ENCODE results near the gene DRD1. TPM values are rescaled to one million over a fixed set of nuclear protein-coding genes. Genes with fewer than 3 reads are reported as not detected.

The DRD1 gene
- total and polyA plus RNA-seq, 2 of the 4 experiments (the other 2 are of a cell fraction), result 0.18 to 0.19 TPM

GRCh38 chr5:175484322-175484721 lies 40.3 kb upstream of the DRD1 start:
- no peak overlapping the region for H3K4me2 ChIP-seq (ENCODE audit: low read depth, low read length)
- dilution Hi-C loops (cut with HindIII; ENCODE audit: low sequenced_read_pairs, unreplicated experiment) (no loop called here), intact Hi-C loops (cut with micrococcal nuclease) (no loop called here), in situ Hi-C loops (cut with MboI; ENCODE audit: low sequenced_read_pairs) (no loop called here)
- H3K9ac ChIP-seq (ENCODE audit: low read depth, low read length), result no peak overlapping the region
- H3K56ac ChIP-seq (ENCODE audit: extremely low read depth, insufficient read depth, low read length), result no peak overlapping the region
- POLR2A ChIA-PET (ENCODE audit: unreplicated experiment), result no interaction called here
- 89% methylated on average over 5 of the region's 26 CpGs; no CpG with 5 or more reads in 1 of the 2 experiments for WGBS, 2 experiments (ENCODE audit: extremely low coverage in 2 of 2, insufficient read length in 1 of 2)
- no peak overlapping the region for H4K5ac ChIP-seq (ENCODE audit: low read depth, low read length)
- no peak overlapping the region for H2BK20ac ChIP-seq (ENCODE audit: low read depth, low read length)
- peaks cover 5% of the 10 kb centered on the region for H3K4me1 ChIP-seq (ENCODE audit: control insufficient read depth, insufficient read depth, low read length)
- no peak overlapping the region for H3K18ac ChIP-seq (ENCODE audit: low read depth, low read length)
- no peak overlapping the region for H3K4me3 ChIP-seq (ENCODE audit: insufficient read depth, low read depth, low read length)
- no peak overlapping the region for H2AK5ac ChIP-seq (ENCODE audit: low read depth, low read length)
- no peak overlapping the region for H3K27ac ChIP-seq (ENCODE audit: insufficient read depth, low read length)
- H2BK120ac ChIP-seq (ENCODE audit: low read depth, low read length), result no peak overlapping the region
- H3K4ac ChIP-seq (ENCODE audit: low read depth, low read length), result no peak overlapping the region
- no peak overlapping the region for H3K23ac ChIP-seq (ENCODE audit: low read depth, low read length)
- H2BK5ac ChIP-seq (ENCODE audit: low read depth, low read length, poor library complexity, severe bottlenecking), result no peak overlapping the region
- H4K91ac ChIP-seq (ENCODE audit: insufficient read depth, low read depth, low read length), result no peak overlapping the region
- H3K36me3 ChIP-seq (ENCODE audit: control insufficient read depth, insufficient read depth, low read length), result peaks cover 32% of the 10 kb centered on the region
- H2AK9ac ChIP-seq (replicated peaks; ENCODE audit: low read depth, low read length, poor library complexity), result no peak overlapping the region
- no peak overlapping the region for H3K14ac ChIP-seq (replicated peaks; ENCODE audit: low read depth, low read length)
- H4K20me1 ChIP-seq (ENCODE audit: insufficient read depth, low read length), result peaks cover 64% of the 10 kb centered on the region
- H3K9me1 ChIP-seq (ENCODE audit: insufficient read depth, low read length), result peaks cover 26% of the 10 kb centered on the region; the same call in 1 of the 2 replicates
- no peak for TF ChIP-seq CTCF (conservative IDR thresholded peaks at IDR 0.05; ENCODE audit: low read depth, low read length)
- no peak for TF ChIP-seq CHD1 (IDR thresholded peaks at IDR 0.05; ENCODE audit: low read depth, low read length)
- TF ChIP-seq CEBPB (IDR thresholded peaks at IDR 0.05; ENCODE audit: low read depth, low read length), result no peak
- TF ChIP-seq POLR2A (IDR thresholded peaks at IDR 0.05; ENCODE audit: low read depth, low read length), result no peak
- no peak for TF ChIP-seq ELK1 (IDR thresholded peaks at IDR 0.05; ENCODE audit: borderline replicate concordance, low read depth, low read length)
- no peak for TF ChIP-seq BHLHE40 (IDR thresholded peaks at IDR 0.05; ENCODE audit: low read depth, low read length)
- no peak for TF ChIP-seq FOS (IDR thresholded peaks at IDR 0.05; ENCODE audit: low read depth, low read length)
- TF ChIP-seq RCOR1 (IDR thresholded peaks at IDR 0.05; ENCODE audit: insufficient replicate concordance, low read length), result no peak
- TF ChIP-seq MAFK (IDR thresholded peaks at IDR 0.05; ENCODE audit: low read depth, low read length), result no peak
- TF ChIP-seq MAZ (IDR thresholded peaks at IDR 0.05; ENCODE audit: borderline replicate concordance, low read depth, low read length), result no peak
- TF ChIP-seq RAD21 (IDR thresholded peaks at IDR 0.05; ENCODE audit: low read length), result no peak
- no peak for TF ChIP-seq USF2 (IDR thresholded peaks at IDR 0.05; ENCODE audit: low read depth, low read length)
- TF ChIP-seq SMC3 (IDR thresholded peaks at IDR 0.05; ENCODE audit: low read depth, low read length), result no peak
- TF ChIP-seq NFE2L2 (IDR thresholded peaks at IDR 0.05; ENCODE audit: low read depth, low read length), result no peak
- no peak for TF ChIP-seq MXI1 (IDR thresholded peaks at IDR 0.05; ENCODE audit: borderline replicate concordance, low read depth, low read length)
- no peak for TF ChIP-seq RFX5 (IDR thresholded peaks at IDR 0.05; ENCODE audit: low read depth, low read length)
- BruUV-seq (replicated peaks), result no TSS peak
- no peak overlapping the region for H2AFZ ChIP-seq (replicated peaks; ENCODE audit: low read length, poor library complexity)
- H3K27me3 ChIP-seq (ENCODE audit: control insufficient read depth, insufficient read depth, low read length), result no peaks in the 10 kb centered on the region
- no peaks in the 10 kb centered on the region for H3K9me3 ChIP-seq (ENCODE audit: control insufficient read depth, insufficient read depth, low read length)
- ATAC-seq (ENCODE audit: low read depth) (no peak), DNase-seq (no peak)
- H4K8ac ChIP-seq (ENCODE audit: low read depth in 2 of 2, low read length in 2 of 2), result no peak overlapping the region
- CTCF ChIA-PET, result interaction anchor here (0.5 kb wide), 1 partner anchor 12 kb away, joined by 3 read pairs; no protein-coding TSS in a partner anchor
- no peak overlapping the region for H2BK15ac ChIP-seq (ENCODE audit: low read depth, low read length)
- peaks cover 13 to 54% of the 10 kb centered on the region in 2 experiments for H3K79me1 ChIP-seq (ENCODE audit: low read depth in 1 of 2, low read length in 2 of 2)

All from IMR-90 (cell line).